Measurements from ENCODE around the gene ATP2B1. TPM values are rescaled to one million over a fixed set of nuclear protein-coding genes. Genes with fewer than 3 reads are reported as not detected.

ATP2B1 gene
- total RNA-seq, 1 donor from 2014 or later, result 61.2 TPM

- H3K36me3 Mint-ChIP-seq (ENCODE audit: unreplicated experiment), result no peaks in the 10 kb centered on the region
- peaks cover 8% of the 10 kb centered on the region for H3K4me1 Mint-ChIP-seq (ENCODE audit: low read depth, unreplicated experiment)
- peaks cover 3% of the 10 kb centered on the region for H3K9me3 Mint-ChIP-seq (ENCODE audit: unreplicated experiment)
- no peaks in the 10 kb centered on the region for H3K27me3 Mint-ChIP-seq (ENCODE audit: unreplicated experiment)
- no peak overlapping the region for H3K4me3 Mint-ChIP-seq (ENCODE audit: unreplicated experiment)
- DNase-seq, result no peak
- TF ChIP-seq CTCF (IDR thresholded peaks at IDR 0.05; ENCODE audit: partially characterized antibody, unreplicated experiment), result no peak
- H3K27ac Mint-ChIP-seq (ENCODE audit: unreplicated experiment), result peak overlapping the region; percentile 5
These were observed 164.6 kb downstream of the ATP2B1 start for GRCh38 chr12:89544022-89544421.

GRCh38 chr12:89542912-89543592, 165.6 kb downstream of the ATP2B1 start:
- Mint-ChIP-seq H3K27ac (ENCODE audit: unreplicated experiment) (no peak overlapping the region), H3K27me3 (ENCODE audit: unreplicated experiment) (no peaks in the 10 kb centered on the region), H3K36me3 (ENCODE audit: unreplicated experiment) (no peaks in the 10 kb centered on the region), H3K4me1 (ENCODE audit: low read depth, unreplicated experiment) (peaks cover 8% of the 10 kb centered on the region), H3K4me3 (ENCODE audit: unreplicated experiment) (no peak overlapping the region), H3K9me3 (ENCODE audit: unreplicated experiment) (peaks cover 3% of the 10 kb centered on the region)
- peak; percentile 82 for TF ChIP-seq CTCF (IDR thresholded peaks at IDR 0.05; ENCODE audit: partially characterized antibody, unreplicated experiment)
- peak; percentile 60 for DNase-seq

GRCh38 chr12:89542236-89542635, 166.4 kb downstream of the ATP2B1 start:
- no peak overlapping the region for H3K27ac Mint-ChIP-seq (ENCODE audit: unreplicated experiment)
- no peak for DNase-seq
- no peak overlapping the region for H3K4me3 Mint-ChIP-seq (ENCODE audit: unreplicated experiment)
- H3K4me1 Mint-ChIP-seq (ENCODE audit: low read depth, unreplicated experiment), result peaks cover 8% of the 10 kb centered on the region
- H3K36me3 Mint-ChIP-seq (ENCODE audit: unreplicated experiment), result no peaks in the 10 kb centered on the region
- H3K27me3 Mint-ChIP-seq (ENCODE audit: unreplicated experiment), result peaks cover 3% of the 10 kb centered on the region
- peaks cover 3% of the 10 kb centered on the region for H3K9me3 Mint-ChIP-seq (ENCODE audit: unreplicated experiment)
- TF ChIP-seq CTCF (IDR thresholded peaks at IDR 0.05; ENCODE audit: partially characterized antibody, unreplicated experiment), result no peak

GRCh38 chr12:89540586-89540985, 168.1 kb downstream of the ATP2B1 start:
- Mint-ChIP-seq H3K4me1 (ENCODE audit: low read depth, unreplicated experiment) (peaks cover 8% of the 10 kb centered on the region), H3K9me3 (ENCODE audit: unreplicated experiment) (peaks cover 3% of the 10 kb centered on the region), H3K4me3 (ENCODE audit: unreplicated experiment) (no peak overlapping the region), H3K27me3 (ENCODE audit: unreplicated experiment) (peaks cover 3% of the 10 kb centered on the region), H3K36me3 (ENCODE audit: unreplicated experiment) (no peaks in the 10 kb centered on the region), H3K27ac (ENCODE audit: unreplicated experiment) (no peak overlapping the region)
- no peak for DNase-seq
- no peak for TF ChIP-seq CTCF (IDR thresholded peaks at IDR 0.05; ENCODE audit: partially characterized antibody, unreplicated experiment)

GRCh38 chr12:89539426-89540223, 169.0 kb downstream of the ATP2B1 start:
- H3K36me3 Mint-ChIP-seq (ENCODE audit: unreplicated experiment), result no peaks in the 10 kb centered on the region
- peaks cover 3% of the 10 kb centered on the region for H3K9me3 Mint-ChIP-seq (ENCODE audit: unreplicated experiment)
- no peak for TF ChIP-seq CTCF (IDR thresholded peaks at IDR 0.05; ENCODE audit: partially characterized antibody, unreplicated experiment)
- H3K4me1 Mint-ChIP-seq (ENCODE audit: low read depth, unreplicated experiment), result peaks cover 3% of the 10 kb centered on the region
- H3K27ac Mint-ChIP-seq (ENCODE audit: unreplicated experiment), result no peak overlapping the region
- no peak overlapping the region for H3K4me3 Mint-ChIP-seq (ENCODE audit: unreplicated experiment)
- H3K27me3 Mint-ChIP-seq (ENCODE audit: unreplicated experiment), result peaks cover 3% of the 10 kb centered on the region
- no peak for DNase-seq
